T1000 (cell line): ENCODE results near the gene ZNF17.
"Not testable (repeated sequence)": the region's sequence is repeated elsewhere in the genome, so short reads cannot be mapped to it uniquely, and the experiment has no call there.

ENCODE experiments used
- DNase-seq: peaks from one replicate; lab custom pipeline; 2025; ENCODE audit warnings: mixed read lengths; lab: John Stamatoyannopoulos, UW

The ZNF17 gene

GRCh38 chr19:57410877-57411671 lies at the start of gene ZNF17:
Gene ZNF17 (plus strand): TSS chr19:57411161. CDS start chr19:57413616, 2,455 bp downstream.
- DNase-seq, result peak; percentile 74

- no peak for DNase-seq
Measured at GRCh38 chr19:57362419-57362818, 48.5 kb upstream of the ZNF17 start.

GRCh38 chr19:57362997-57363687 lies 47.8 kb upstream of the ZNF17 start, which contains the start of the genes TRAPPC2B and ZNF547:
Gene TRAPPC2B (plus strand): TSS chr19:57363551. CDS start chr19:57364834, 1,283 bp downstream.
Gene ZNF547 (plus strand): TSS chr19:57363551. CDS start chr19:57368556, 5,005 bp downstream.
- DNase-seq, result peak; percentile 96

- no peak for DNase-seq
Measured at GRCh38 chr19:57363688-57364181, 47.2 kb upstream of the ZNF17 start.

GRCh38 chr19:57366776-57367175 lies 44.2 kb upstream of the ZNF17 start:
- no peak for DNase-seq

GRCh38 chr19:57374179-57374578 lies 36.8 kb upstream of the ZNF17 start:
- no peak for DNase-seq

GRCh38 chr19:57374647-57375046 lies 36.3 kb upstream of the ZNF17 start:
- DNase-seq, result not testable (repeated sequence)

GRCh38 chr19:57376151-57376550 lies 34.8 kb upstream of the ZNF17 start:
- DNase-seq, result no peak

- DNase-seq, result no peak
Measured at GRCh38 chr19:57377498-57378146, 33.3 kb upstream of the ZNF17 start.

GRCh38 chr19:57380923-57381322 lies 30.0 kb upstream of the ZNF17 start:
- no peak for DNase-seq

- no peak for DNase-seq
Measured at GRCh38 chr19:57382806-57383488, 28.0 kb upstream of the ZNF17 start.

- DNase-seq, result no peak
Measured at GRCh38 chr19:57389194-57389729, 21.7 kb upstream of the ZNF17 start.

- DNase-seq, result peak; percentile 94
Measured at GRCh38 chr19:57389730-57390598, 21.0 kb upstream of the ZNF17 start, which contains the start of gene ZNF548. Gene ZNF548 (plus strand): TSS chr19:57389854. CDS start chr19:57390100, 246 bp downstream.

GRCh38 chr19:57395710-57396109 lies 15.3 kb upstream of the ZNF17 start:
- DNase-seq, result no peak

GRCh38 chr19:57398868-57399267 lies 12.1 kb upstream of the ZNF17 start:
- DNase-seq, result no peak

GRCh38 chr19:57403737-57404563 lies 7.0 kb upstream of the ZNF17 start:
- no peak for DNase-seq

GRCh38 chr19:57406516-57407123 lies 4.3 kb upstream of the ZNF17 start:
- DNase-seq, result peak; percentile 4

- DNase-seq, result no peak
Measured at GRCh38 chr19:57419439-57419838, 8.5 kb downstream of the ZNF17 start.

GRCh38 chr19:57421037-57421436 lies 10.1 kb downstream of the ZNF17 start:
- no peak for DNase-seq
